ENCODE results near the gene DMRTB1.

DMRTB1 gene

GRCh38 chr1:53507116-53507820 is 48.1 kb downstream of the DMRTB1 start:
- DNase-seq, result no peak

DNA sequence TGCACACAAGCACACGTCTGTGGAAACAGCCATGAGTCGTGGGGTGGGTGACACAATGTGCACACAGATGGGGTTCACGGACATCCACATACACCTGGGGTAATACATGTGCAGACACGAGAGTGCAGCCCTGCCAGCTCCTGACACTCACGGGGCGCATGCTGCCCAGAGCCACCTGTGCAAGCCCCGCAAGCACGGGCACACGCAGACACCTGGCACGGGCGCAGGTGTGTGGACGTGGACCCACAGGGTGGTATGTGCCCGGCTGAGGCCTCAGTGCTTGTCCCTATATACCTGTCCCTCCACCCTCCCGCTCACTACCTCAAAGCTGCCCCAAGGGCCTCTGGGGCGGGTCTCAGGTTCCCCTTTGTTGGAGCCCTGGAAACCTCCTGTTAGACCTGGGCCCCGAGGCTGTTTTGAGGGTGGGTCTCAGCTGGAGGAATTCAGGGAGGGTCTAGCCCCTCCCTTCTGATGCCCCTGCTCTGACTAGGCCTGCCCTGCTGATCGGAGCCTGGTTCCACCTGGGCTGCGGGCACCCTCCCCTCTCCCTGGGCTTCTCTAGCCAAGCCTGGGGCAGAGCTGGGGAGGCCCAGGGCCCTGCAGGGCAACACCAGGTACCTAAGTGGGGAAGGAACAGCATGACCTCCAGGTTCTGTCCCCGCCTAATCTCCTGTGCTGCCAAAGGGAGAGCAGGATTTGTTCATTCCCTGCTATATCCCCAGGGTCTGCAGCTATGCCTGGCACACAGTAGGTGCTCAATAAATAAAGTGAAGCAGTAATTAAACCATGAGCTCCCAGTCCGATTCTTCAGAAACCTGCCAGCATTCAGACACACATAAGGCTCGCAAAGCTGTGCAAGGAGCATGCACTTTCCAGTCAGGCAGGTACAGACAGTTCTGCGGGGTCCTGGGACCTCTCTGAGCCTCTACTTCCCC is 49.1 kb downstream of the DMRTB1 start:
- no peak for DNase-seq

DNA sequence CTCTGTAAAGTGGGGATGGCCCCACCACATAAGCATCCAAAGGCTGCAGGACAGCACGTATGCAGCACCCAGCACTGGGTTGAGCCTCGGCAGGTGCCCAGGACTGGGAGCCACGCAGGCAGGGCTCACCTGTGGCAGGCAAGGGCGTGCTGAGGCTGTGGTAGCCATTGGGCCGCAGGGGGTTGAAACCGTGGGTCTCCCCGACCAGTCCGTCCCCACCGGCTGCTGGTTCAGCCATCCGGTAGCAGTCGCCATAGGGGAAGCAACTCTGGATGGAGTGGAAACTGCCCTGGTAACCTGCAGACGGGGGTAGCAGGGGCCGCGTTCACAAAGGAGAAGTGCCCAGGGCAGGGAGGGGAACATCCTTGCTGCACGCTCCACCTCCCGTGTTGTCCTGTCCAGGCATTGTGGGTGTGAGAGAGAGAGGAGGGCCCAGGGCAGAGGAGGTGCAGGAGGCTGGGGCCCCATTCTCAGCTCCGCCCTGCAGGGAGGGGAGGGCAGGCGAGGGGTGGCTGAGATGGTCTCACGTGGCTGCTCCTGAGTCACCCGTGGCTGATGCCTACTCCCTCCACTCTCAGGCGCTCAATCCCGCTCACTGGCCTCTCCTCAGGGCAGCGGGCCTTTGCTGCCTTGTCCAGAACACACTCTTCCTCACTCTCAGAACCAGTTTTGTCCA is 49.9 kb downstream of the DMRTB1 start:
- DNase-seq, result no peak

DNA sequence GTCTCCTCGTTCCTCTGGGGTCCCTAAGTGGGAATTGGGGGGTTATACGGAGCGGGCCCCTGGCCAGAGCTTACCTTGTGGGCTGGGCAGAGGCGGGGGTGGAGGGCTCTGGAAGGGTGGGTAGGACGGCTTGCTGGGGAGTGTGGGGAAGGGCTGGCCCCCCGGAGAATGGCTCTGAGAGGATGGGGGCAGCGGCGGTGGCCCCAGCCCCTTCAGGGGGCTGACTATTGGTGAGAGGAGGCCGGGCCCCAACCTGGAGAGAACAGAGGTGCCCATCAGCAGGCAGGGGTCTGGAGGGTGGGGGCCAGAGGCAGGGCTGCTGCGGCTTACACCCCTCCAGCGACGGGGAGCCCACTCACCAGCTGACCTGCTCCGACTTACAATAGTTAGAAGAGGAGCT is 50.6 kb downstream of the DMRTB1 start:
- no peak for DNase-seq

DNA sequence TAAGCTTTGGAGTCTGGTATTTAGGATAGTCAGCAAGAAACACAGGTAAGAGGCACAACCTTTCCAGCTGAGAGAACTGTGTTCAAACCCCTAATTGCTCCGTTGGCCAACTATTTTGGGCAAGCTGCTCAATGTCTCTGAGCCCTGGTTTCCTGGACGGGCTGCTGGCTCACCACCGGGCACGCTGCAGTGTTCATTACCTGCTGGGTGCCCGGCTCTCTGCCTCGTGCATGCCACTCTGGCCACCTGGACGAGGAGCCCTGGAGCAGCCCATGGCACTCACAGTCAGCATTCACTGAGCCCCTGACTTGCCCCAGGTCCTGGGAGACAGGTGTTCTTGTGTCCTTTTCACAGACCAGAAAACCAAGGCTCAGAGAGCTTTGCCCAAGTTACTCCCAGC is 51.0 kb downstream of the DMRTB1 start:
- no peak for DNase-seq

DNA sequence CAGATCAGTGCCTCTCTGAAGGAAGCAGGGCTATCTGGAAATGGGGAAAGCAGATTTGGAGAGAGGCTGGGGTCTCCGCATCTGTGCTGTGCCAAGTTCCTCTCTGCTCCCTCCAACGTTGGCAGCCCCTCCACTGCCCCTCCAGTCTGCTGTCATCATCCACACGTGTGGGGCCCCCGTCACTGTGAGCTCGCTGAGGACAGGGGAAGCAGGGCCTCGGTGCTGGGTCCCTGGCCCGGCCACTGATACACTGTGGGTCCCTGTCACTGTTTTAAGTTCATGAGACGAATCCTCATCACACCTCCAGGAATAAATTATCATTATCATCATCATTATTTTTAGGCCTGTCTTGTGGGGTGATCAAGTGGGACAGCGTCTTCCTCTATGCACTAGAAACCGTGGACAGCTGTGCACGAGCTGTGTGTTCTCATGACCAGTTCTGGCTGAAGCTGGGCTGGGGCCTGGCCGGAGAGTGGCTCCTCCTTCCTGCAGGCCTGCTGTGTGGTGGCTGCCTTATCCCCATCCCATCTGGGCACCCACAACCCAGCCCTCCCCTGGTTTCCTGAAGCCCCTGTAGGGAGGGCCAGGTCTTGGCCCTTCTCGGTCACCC is 52.2 kb downstream of the DMRTB1 start:
- DNase-seq, result no peak

- no peak for DNase-seq
Measured at GRCh38 chr1:53511933-53512806, 53.0 kb downstream of the DMRTB1 start.

GRCh38 chr1:53512807-53513755 is 53.9 kb downstream of the DMRTB1 start:
- DNase-seq, result no peak

- DNase-seq, result no peak
Measured at GRCh38 chr1:53513846-53514245, 54.6 kb downstream of the DMRTB1 start.

- no peak for DNase-seq
Measured at GRCh38 chr1:53514436-53514835, 55.2 kb downstream of the DMRTB1 start.

GRCh38 chr1:53516181-53516580 is 57.0 kb downstream of the DMRTB1 start:
- DNase-seq, result no peak

All from amygdala (tissue), 56 donors.